Calu3 (cell line): Measurements from ENCODE around the gene CD164. TPM values are rescaled to one million over a fixed set of nuclear protein-coding genes. Genes with fewer than 3 reads are reported as not detected.

Source experiments
- Bru-seq: library from RNA; stranded (reverse); fragments of 400-500 nt; gene quantifications from one replicate; lab custom pipeline; 2021; lab: Mats Ljungman, UMichigan
- BruChase-seq, 2 experiments: library from RNA; stranded (reverse); fragments of 400-500 nt; gene quantifications; one replicate each; lab custom pipeline; 2021; lab: Mats Ljungman, UMichigan
- BruUV-seq: library from RNA; stranded (reverse); fragments of 400-500 nt; replicated peaks from 2 replicates; lab custom pipeline; 2021; lab: Mats Ljungman, UMichigan
- CTCF ChIA-PET: fragments of 300-600 bp; sonication (Branson Sonifier 250); formaldehyde crosslinking; loops from one replicate; lab custom pipeline; 2022; ENCODE audit warnings: antibody characterized with exemption; lab: Charles Lee
- DNase-seq: peaks from one replicate; pipeline ENCODE4 v3.0.0; 2022
- H3K27ac Mint-ChIP-seq: one replicate; pipeline ENCODE4 v1.8.0; 2022; ENCODE audit warnings: mixed read lengths; ENCODE audit not compliant: unreplicated experiment
- H3K27me3 Mint-ChIP-seq: one replicate; pipeline ENCODE4 v1.8.0; 2022; ENCODE audit warnings: mixed read lengths; ENCODE audit not compliant: unreplicated experiment
- H3K36me3 Mint-ChIP-seq: one replicate; pipeline ENCODE4 v1.8.0; 2022; ENCODE audit warnings: mild to moderate bottlenecking, moderate library complexity, mixed read lengths; ENCODE audit not compliant: insufficient read depth, unreplicated experiment
- H3K4me1 Mint-ChIP-seq: one replicate; pipeline ENCODE4 v1.8.0; 2022; ENCODE audit warnings: mild to moderate bottlenecking, low read depth, mixed read lengths; ENCODE audit not compliant: unreplicated experiment
- H3K4me3 Mint-ChIP-seq: one replicate; pipeline ENCODE4 v1.8.0; 2022; ENCODE audit warnings: mild to moderate bottlenecking, low read depth, moderate library complexity, mixed read lengths; ENCODE audit not compliant: unreplicated experiment
- H3K9me3 Mint-ChIP-seq: one replicate; pipeline ENCODE4 v1.8.0; 2022; ENCODE audit warnings: low read depth, mixed read lengths; ENCODE audit not compliant: unreplicated experiment
- CTCF ChIP-seq: fragments of 200-600 bp; IDR thresholded peaks from one replicate; pipeline ENCODE4 v1.8.0; 2022; ENCODE audit warnings: antibody characterized with exemption; ENCODE audit not compliant: unreplicated experiment
- intact Hi-C: fragments of 100-400 bp; cut with micrococcal nuclease; formaldehyde crosslinking; loops from one replicate; pipeline ENCODE4 v1.10.0; 2022; ENCODE audit not compliant: unreplicated experiment
- long read RNA-seq: library from polyadenylated mRNA; stranded (forward); transcript quantifications from one replicate; pipeline ENCODE4 v2.0.0, GENCODE V29; 2022
- total RNA-seq: library from RNA; stranded (reverse); gene quantifications from 2 replicates; pipeline ENCODE4 v1.2.3, GENCODE V29; 2022

CD164 gene
- total RNA-seq (339 and 343 TPM in 2 replicates), Bru-seq, nascent RNA (percentile 99 among the genes with signal in this experiment), BruChase-seq, experiment 1, labeled RNA remaining after a 6-hour chase (percentile 99 among the genes with signal in this experiment), BruChase-seq, experiment 2, labeled RNA remaining after a 2-hour chase (percentile 99 among the genes with signal in this experiment)
- long read RNA-seq, transcript CD164-203 (5 exons, 2,936 nt), result minor isoform, 35 of 746 reads
- long read RNA-seq, transcript CD164-202 (6 exons, 3,365 nt), result major isoform, 684 of 746 reads
- long read RNA-seq, transcript CD164-206 (5 exons, 2,845 nt), result minor isoform, 5 of 746 reads
- long read RNA-seq, partial matches to known transcripts, result 2 of 746 reads
- long read RNA-seq, other reads (novel, unspliced or antisense), result 13 of 746 reads

GRCh38 chr6:109381747-109382575 lies at the start of gene CD164:
TSS of gene CD164 (minus strand) at chr6:109382467. CDS start at chr6:109382378, 89 bp downstream.
- intact Hi-C loops, result loop anchor here (2.0 to 10.0 kb wide), 3 partner anchors 60 to 287 kb away; partner anchors contain the start of genes CEP57L1, PPIL6, SESN1 and SMPD2
- H3K27ac Mint-ChIP-seq, result peak within 1 kb of the TSS; percentile 100
- H3K9me3 Mint-ChIP-seq, result no peaks in the 10 kb centered on the region
- no TSS peak for BruUV-seq
- peaks cover 32% of the 10 kb centered on the region for H3K4me1 Mint-ChIP-seq
- H3K36me3 Mint-ChIP-seq, result peaks cover 76% of the 10 kb centered on the region
- peak within 1 kb of the TSS; percentile 83 for H3K4me3 Mint-ChIP-seq
- H3K27me3 Mint-ChIP-seq, result no peaks in the 10 kb centered on the region
- CTCF ChIA-PET, result interaction anchor here (0.9 to 4.4 kb wide), 4 partner anchors 59 to 198 kb away, joined by 4 to 22 read pairs (median 14); partner anchors contain the start of genes PPIL6 and SMPD2
- DNase-seq, result peak; percentile 94
- TF ChIP-seq CTCF, result no peak

- BruUV-seq, result no TSS peak
- CTCF ChIA-PET, result no interaction called here
- intact Hi-C loops, result no loop called here
Observed at GRCh38 chr6:109429496-109429895, 47.2 kb upstream of the CD164 start.

GRCh38 chr6:109428889-109429477 lies 46.7 kb upstream of the CD164 start:
- no TSS peak for BruUV-seq
- no peak for TF ChIP-seq CTCF
- Mint-ChIP-seq H3K27me3 (no peaks in the 10 kb centered on the region), H3K27ac (no peak overlapping the region), H3K4me1 (peaks cover 10% of the 10 kb centered on the region), H3K9me3 (no peaks in the 10 kb centered on the region), H3K36me3 (no peaks in the 10 kb centered on the region), H3K4me3 (no peak overlapping the region)
- intact Hi-C loops, result no loop called here
- no peak for DNase-seq
- CTCF ChIA-PET, result interaction anchor here (0.5 kb wide), 1 partner anchor 13 kb away, joined by 3 read pairs; no protein-coding TSS in a partner anchor

More at GRCh38 chr6:109429496-109429895, 47.2 kb upstream of the CD164 start:
- Mint-ChIP-seq H3K4me1 (peaks cover 5% of the 10 kb centered on the region), H3K27me3 (no peaks in the 10 kb centered on the region), H3K27ac (no peak overlapping the region), H3K36me3 (no peaks in the 10 kb centered on the region), H3K4me3 (no peak overlapping the region), H3K9me3 (no peaks in the 10 kb centered on the region)
- no peak for DNase-seq
- TF ChIP-seq CTCF, result no peak

DNA sequence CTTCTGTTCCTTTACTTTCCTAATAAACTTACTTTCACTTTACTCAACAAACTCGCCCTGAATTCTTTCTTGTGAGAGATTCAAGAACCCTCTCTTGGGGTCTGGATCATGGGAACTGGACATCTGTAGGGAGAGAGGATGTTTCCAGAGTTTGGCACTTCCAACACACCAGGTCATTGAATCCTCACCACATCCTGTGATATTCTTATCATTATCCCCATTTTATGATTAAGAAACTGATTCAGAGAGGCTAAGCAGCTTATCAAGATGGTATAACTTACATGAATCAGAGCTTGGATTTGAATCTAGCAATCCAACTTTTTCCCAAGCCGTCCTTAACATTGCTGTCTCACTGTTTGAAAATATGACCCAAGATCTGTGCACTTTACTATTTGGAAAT lies 42.7 kb upstream of the CD164 start:
- DNase-seq, result no peak
- Mint-ChIP-seq H3K36me3 (no peaks in the 10 kb centered on the region), H3K4me1 (peaks cover 16% of the 10 kb centered on the region), H3K9me3 (no peaks in the 10 kb centered on the region), H3K4me3 (no peak overlapping the region), H3K27me3 (no peaks in the 10 kb centered on the region), H3K27ac (no peak overlapping the region)
- intact Hi-C loops, result no loop called here
- no peak for TF ChIP-seq CTCF
- BruUV-seq, result no TSS peak
- CTCF ChIA-PET, result no interaction called here
